Inflammatory macrophage treated with lipopolysaccharide for 4 hours (primary cell): Measurements from ENCODE around the gene ZNF660.
A peak's percentile ranks its signal among the peaks of the same experiment; 100 is the strongest.
"Not testable (repeated sequence)": the region's sequence is repeated elsewhere in the genome, so short reads cannot be mapped to it uniquely, and the experiment has no call there.

ENCODE experiments used
- DNase-seq: peaks from one replicate; pipeline ENCODE4 v3.0.0-alpha.2; 2020

ZNF660 gene

GRCh38 chr3:44584646-44585501, at the start of gene ZNF660:
ZNF660 (plus strand) TSS chr3:44584964; CDS start chr3:44594194, 9,230 bp downstream.
- no peak for DNase-seq

- no peak for DNase-seq
Observed at GRCh38 chr3:44535364-44535763, 49.4 kb upstream of the ZNF660 start.

GRCh38 chr3:44544811-44545210, 40.0 kb upstream of the ZNF660 start:
- DNase-seq: not testable (repeated sequence)

GRCh38 chr3:44554626-44555592, 29.9 kb upstream of the ZNF660 start, which contains the start of gene ZKSCAN7:
ZKSCAN7 (plus strand) TSS chr3:44555193; CDS start chr3:44557048, 1,855 bp downstream.
- peak; percentile 50 for DNase-seq

- no peak for DNase-seq
Observed at GRCh38 chr3:44555723-44556122, 29.0 kb upstream of the ZNF660 start.

GRCh38 chr3:44557074-44557473, 27.7 kb upstream of the ZNF660 start:
- DNase-seq: no peak

GRCh38 chr3:44561076-44561475, 23.7 kb upstream of the ZNF660 start:
- DNase-seq: no peak

GRCh38 chr3:44562147-44562546, 22.6 kb upstream of the ZNF660 start:
- DNase-seq: no peak

- no peak for DNase-seq
Observed at GRCh38 chr3:44568561-44568960, 16.2 kb upstream of the ZNF660 start.

GRCh38 chr3:44571024-44571423, 13.7 kb upstream of the ZNF660 start:
- no peak for DNase-seq

GRCh38 chr3:44576613-44577012, 8.2 kb upstream of the ZNF660 start:
- DNase-seq: no peak

GRCh38 chr3:44577354-44577952, 7.3 kb upstream of the ZNF660 start:
- DNase-seq: not testable (repeated sequence)

GRCh38 chr3:44578316-44578715, 6.4 kb upstream of the ZNF660 start:
- not testable (repeated sequence) for DNase-seq

GRCh38 chr3:44578924-44579515, 5.7 kb upstream of the ZNF660 start:
- not testable (repeated sequence) for DNase-seq

- DNase-seq: not testable (repeated sequence)
Observed at GRCh38 chr3:44579749-44580148, 5.0 kb upstream of the ZNF660 start.

- DNase-seq: not testable (repeated sequence)
Observed at GRCh38 chr3:44580971-44581370, 3.8 kb upstream of the ZNF660 start.

GRCh38 chr3:44596621-44597020, 11.9 kb downstream of the ZNF660 start:
- DNase-seq: no peak

- no peak for DNase-seq
Observed at GRCh38 chr3:44601749-44602148, 17.0 kb downstream of the ZNF660 start.

- DNase-seq: no peak
Observed at GRCh38 chr3:44612678-44613077, 27.9 kb downstream of the ZNF660 start.

GRCh38 chr3:44624749-44625480, 40.2 kb downstream of the ZNF660 start, which contains the start of gene ZNF197:
ZNF197 (plus strand) TSS chr3:44625036; CDS start chr3:44629155, 4,119 bp downstream.
- DNase-seq: peak; percentile 86

GRCh38 chr3:44628716-44629115, 44.0 kb downstream of the ZNF660 start:
- DNase-seq: no peak

GRCh38 chr3:44632193-44632592, 47.4 kb downstream of the ZNF660 start:
- no peak for DNase-seq
